Panc1 (cell line): Measurements from ENCODE around the gene FKBP1B.

Source experiments
- CTCF ChIP-seq: fragments of 450-650 bp; IDR thresholded peaks from 2 replicates; pipeline ENCODE4 v1.5.1; 2017; ENCODE audit warnings: mild to moderate bottlenecking
- POLR2AphosphoS5 ChIP-seq: IDR thresholded peaks from 2 replicates; pipeline ENCODE4 v1.6.1; 2012; ENCODE audit warnings: mild to moderate bottlenecking, low read depth, low read length, moderate library complexity

- TF ChIP-seq CTCF (no peak), POLR2AphosphoS5 (no peak)
Measured at GRCh38 chr2:24011250-24012104, 38.1 kb upstream of the FKBP1B start.
